MM.1S (cell line): ENCODE measurements around the gene TARBP1.

Experiments used
- DNase-seq: peaks from one replicate; pipeline ENCODE4 v3.0.0-alpha.2; 2015
- H2AFZ ChIP-seq: fragments of 300-600 bp; sonication (generic); 2 replicates; pipeline ENCODE4 v1.6.0; 2016; ENCODE audit warnings: antibody characterized with exemption, low read length
- H3F3A ChIP-seq: fragments of 300-600 bp; sonication (generic); 2 replicates; pipeline ENCODE4 v1.6.1; 2016; ENCODE audit warnings: mild to moderate bottlenecking, antibody characterized with exemption, low read length, moderate library complexity, mixed read lengths; ENCODE audit not compliant: insufficient read depth
- H3K27ac ChIP-seq: fragments of 300-600 bp; sonication (generic); 2 replicates; pipeline ENCODE4 v1.5.1; 2016; ENCODE audit warnings: mild to moderate bottlenecking, low read length
- H3K27me3 ChIP-seq: fragments of 300-600 bp; sonication (generic); replicated peaks from 2 replicates; pipeline ENCODE4 v1.6.0; 2016; ENCODE audit warnings: low read length; ENCODE audit not compliant: insufficient read depth
- H3K36me3 ChIP-seq: fragments of 300-600 bp; sonication (generic); replicated peaks from 2 replicates; pipeline ENCODE4 v1.6.1; 2016; ENCODE audit warnings: mild to moderate bottlenecking, low read length, mixed read lengths; ENCODE audit not compliant: insufficient read depth
- H3K4me1 ChIP-seq: fragments of 300-600 bp; sonication (generic); 2 replicates; pipeline ENCODE4 v1.6.1; 2016; ENCODE audit warnings: low read length, mixed read lengths
- H3K4me2 ChIP-seq: fragments of 300-600 bp; sonication (generic); 2 replicates; pipeline ENCODE4 v1.6.0; 2016; ENCODE audit warnings: low read depth, low read length
- H3K4me3 ChIP-seq: fragments of 300-600 bp; sonication (generic); 2 replicates; pipeline ENCODE4 v1.5.1; 2016; ENCODE audit warnings: low read length, mixed read lengths
- H3K79me2 ChIP-seq: fragments of 300-600 bp; sonication (generic); 2 replicates; pipeline ENCODE4 v1.6.1; 2016; ENCODE audit warnings: mixed run types, low read length, mixed read lengths
- H3K9ac ChIP-seq: fragments of 300-600 bp; sonication (generic); 2 replicates; pipeline ENCODE4 v1.6.1; 2016; ENCODE audit warnings: low read length, mixed read lengths
- H3K9me2 ChIP-seq: fragments of 300-600 bp; sonication (generic); replicated peaks from 2 replicates; pipeline ENCODE4 v1.6.1; 2016; ENCODE audit warnings: mild to moderate bottlenecking, low read length, mixed read lengths; ENCODE audit not compliant: insufficient read depth
- H3K9me3 ChIP-seq: fragments of 300-600 bp; sonication (generic); replicated peaks from 2 replicates; pipeline ENCODE4 v1.6.1; 2016; ENCODE audit warnings: mild to moderate bottlenecking, low read length, mixed read lengths; ENCODE audit not compliant: insufficient read depth
- H4K20me1 ChIP-seq: fragments of 300-600 bp; sonication (generic); 2 replicates; pipeline ENCODE4 v1.6.1; 2016; ENCODE audit warnings: mild to moderate bottlenecking, low read length, moderate library complexity, mixed read lengths; ENCODE audit not compliant: insufficient read depth
- CTCF ChIP-seq: fragments of 300-600 bp; sonication (generic); IDR thresholded peaks from 2 replicates; pipeline ENCODE4 v1.5.1; 2016; ENCODE audit warnings: antibody characterized with exemption, low read length, mixed read lengths
- EZH2 ChIP-seq: fragments of 300-600 bp; sonication (generic); optimal IDR thresholded peaks from 2 replicates; pipeline ENCODE3; 2017; ENCODE audit warnings: low read depth, mild to moderate bottlenecking, antibody characterized with exemption, low read length, mixed read lengths
- EZH2phosphoT487 ChIP-seq: fragments of 300-600 bp; sonication (generic); IDR thresholded peaks from 2 replicates; pipeline ENCODE4 v1.6.1; 2018; ENCODE audit warnings: antibody characterized with exemption, low read length

Gene TARBP1

GRCh38 chr1:234474375-234474774, 4.6 kb downstream of the TARBP1 start:
- no peak for DNase-seq
- H4K20me1 ChIP-seq: no peaks in the 10 kb centered on the region
- H3F3A ChIP-seq: 0 out of 2 replicates have a peak, but pooled peaks cover 4% of the 10 kb centered on the region
- H2AFZ ChIP-seq: no peak overlapping the region
- no peak overlapping the region for H3K9ac ChIP-seq
- H3K27ac ChIP-seq: no peak overlapping the region
- no peak for TF ChIP-seq EZH2phosphoT487
- no peak for TF ChIP-seq EZH2
- peaks cover 3% of the 10 kb centered on the region for H3K4me1 ChIP-seq
- no peaks in the 10 kb centered on the region for H3K9me2 ChIP-seq
- H3K36me3 ChIP-seq: no peaks in the 10 kb centered on the region
- H3K4me3 ChIP-seq: no peak overlapping the region
- no peaks in the 10 kb centered on the region for H3K9me3 ChIP-seq
- no peak overlapping the region for H3K4me2 ChIP-seq
- H3K79me2 ChIP-seq: 0 out of 2 replicates have a peak, but pooled peaks cover 4% of the 10 kb centered on the region
- H3K27me3 ChIP-seq: no peaks in the 10 kb centered on the region

- TF ChIP-seq CTCF (no peak), EZH2phosphoT487 (no peak)
- Histone ChIP-seq H3K4me1 (no peaks in the 10 kb centered on the region; the same call in 1 of the 2 replicates), H3K4me3 (no peak overlapping the region), H3K9ac (no peak overlapping the region), H3K4me2 (no peak overlapping the region), H3K27me3 (no peaks in the 10 kb centered on the region), H3F3A (0 out of 2 replicates have a peak, but pooled peaks cover 4% of the 10 kb centered on the region), H3K9me3 (no peaks in the 10 kb centered on the region), H3K36me3 (no peaks in the 10 kb centered on the region), H3K27ac (no peak overlapping the region), H2AFZ (no peak overlapping the region), H3K9me2 (no peaks in the 10 kb centered on the region), H4K20me1 (no peaks in the 10 kb centered on the region), H3K79me2 (0 out of 2 replicates have a peak, but pooled peaks cover 4% of the 10 kb centered on the region)
- DNase-seq: no peak
Observed at GRCh38 chr1:234473118-234473517, 5.9 kb downstream of the TARBP1 start.

GRCh38 chr1:234469376-234469775, 9.6 kb downstream of the TARBP1 start:
- Histone ChIP-seq H3K9me2 (no peaks in the 10 kb centered on the region), H4K20me1 (no peaks in the 10 kb centered on the region), H3K36me3 (no peaks in the 10 kb centered on the region), H3K9ac (no peak overlapping the region), H2AFZ (no peak overlapping the region), H3K27me3 (no peaks in the 10 kb centered on the region), H3K4me1 (no peaks in the 10 kb centered on the region), H3K79me2 (no peaks in the 10 kb centered on the region), H3F3A (no peaks in the 10 kb centered on the region), H3K27ac (no peak overlapping the region), H3K9me3 (no peaks in the 10 kb centered on the region), H3K4me2 (no peak overlapping the region), H3K4me3 (no peak overlapping the region)
- DNase-seq: no peak
- TF ChIP-seq CTCF: no peak
- no peak for TF ChIP-seq EZH2
- no peak for TF ChIP-seq EZH2phosphoT487

GRCh38 chr1:234468580-234468979, 10.4 kb downstream of the TARBP1 start:
- Histone ChIP-seq H3K36me3 (no peaks in the 10 kb centered on the region; the same call in 1 of the 2 replicates), H2AFZ (no peak overlapping the region), H3K27me3 (no peaks in the 10 kb centered on the region), H4K20me1 (no peaks in the 10 kb centered on the region), H3K79me2 (no peaks in the 10 kb centered on the region), H3K9me3 (no peaks in the 10 kb centered on the region), H3K4me3 (no peak overlapping the region), H3K27ac (no peak overlapping the region), H3F3A (no peaks in the 10 kb centered on the region), H3K4me2 (no peak overlapping the region), H3K4me1 (no peaks in the 10 kb centered on the region), H3K9me2 (no peaks in the 10 kb centered on the region), H3K9ac (no peak overlapping the region)
- DNase-seq: no peak
- TF ChIP-seq EZH2: no peak
- no peak for TF ChIP-seq EZH2phosphoT487
- TF ChIP-seq CTCF: no peak
